ENCODE results near the gene UTP20.
"Not testable (repeated sequence)": the region's sequence is repeated elsewhere in the genome, so short reads cannot be mapped to it uniquely, and the experiment has no call there.

The UTP20 gene

DNA sequence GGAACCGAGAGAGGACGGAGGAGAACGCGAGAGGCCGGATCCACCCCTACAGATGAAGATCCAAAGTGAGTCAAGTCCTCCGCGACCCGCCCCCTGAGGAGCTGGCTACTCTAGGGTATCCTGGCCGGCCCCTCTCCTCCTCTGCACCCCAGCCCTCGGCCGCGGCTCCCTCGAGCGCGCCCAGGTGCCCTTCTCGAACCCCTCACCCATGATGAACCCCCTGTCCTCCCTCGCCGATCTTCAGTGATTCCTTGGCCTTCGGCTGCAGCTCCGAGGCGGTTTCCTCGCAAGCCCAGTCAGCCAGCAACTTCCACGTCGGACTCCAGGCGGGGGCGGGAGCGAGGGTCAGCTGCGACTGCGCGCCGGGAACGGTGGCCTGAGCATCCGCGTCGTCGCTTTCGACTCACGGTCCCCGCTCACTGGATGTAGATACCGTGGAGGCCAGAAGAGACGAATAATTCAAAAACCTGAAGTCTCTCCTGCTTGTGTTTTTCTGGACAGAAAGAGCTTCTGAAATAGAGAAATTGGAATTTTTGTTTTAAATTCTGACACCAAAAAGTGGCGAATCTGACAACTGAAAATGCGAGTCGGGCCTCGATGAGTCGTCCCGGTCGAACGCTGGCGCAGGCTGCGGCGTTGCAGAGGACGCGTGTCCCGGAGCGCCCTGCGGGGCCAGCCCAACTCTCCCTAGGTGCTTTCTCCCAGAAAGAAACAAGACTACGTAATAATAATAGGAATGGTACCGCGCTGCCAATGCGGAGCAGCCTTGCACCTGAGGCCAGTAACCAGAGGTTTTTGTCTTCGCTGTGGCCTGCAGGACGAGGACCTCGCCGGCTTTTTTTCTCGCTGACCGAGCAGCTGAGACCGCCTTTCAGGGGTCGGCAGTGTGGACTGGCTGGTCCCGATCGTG lies 127.8 kb downstream of the UTP20 start, which contains the start of gene ARL1:
TSS of gene ARL1 (minus strand) at position 337 of the 910 bp plus-strand sequence. CDS start at position 210, 127 bp downstream.
- WGBS: under 1% methylated on average over 69 of the region's 71 CpGs
- Histone ChIP-seq H3K18ac (ENCODE audit: low read depth in 1 of 2, low read length in 2 of 2) (peak within 1 kb of the TSS; percentile 83 to 92), H2AFZ (ENCODE audit: low read depth, low read length) (peak within 1 kb of the TSS; percentile 85), H2AK5ac (ENCODE audit: low read length, severe bottlenecking) (peak within 1 kb of the TSS; percentile 78), H3K4me1 (ENCODE audit: control insufficient read depth, insufficient read depth, low read depth, low read length) (peaks cover 2% of the 10 kb centered on the region), H3K4ac (ENCODE audit: low read depth in 1 of 2, low read length in 2 of 2) (peak within 1 kb of the TSS; percentile 31 to 75), H3K14ac (ENCODE audit: low read length in 2 of 2) (peak within 1 kb of the TSS in 1 of 2 experiments; percentile 85), H2BK5ac (ENCODE audit: low read depth, low read length, poor library complexity, severe bottlenecking) (peak within 1 kb of the TSS; percentile 50), H2BK12ac (ENCODE audit: low read length in 2 of 2) (peak within 1 kb of the TSS in 1 of 2 experiments; percentile 29), H3K27ac (ENCODE audit: low read length, poor library complexity, severe bottlenecking) (peak within 1 kb of the TSS; percentile 95), H2BK120ac (ENCODE audit: low read depth, low read length) (peak within 1 kb of the TSS; percentile 34), H4K8ac (ENCODE audit: low read length) (peak within 1 kb of the TSS; percentile 83), H4K91ac (ENCODE audit: low read length) (peak within 1 kb of the TSS; percentile 61), H3K4me2 (ENCODE audit: low read length, poor library complexity, severe bottlenecking) (peak within 1 kb of the TSS; percentile 97), H3K79me1 (replicated peaks; ENCODE audit: low read length, poor library complexity, severe bottlenecking) (peaks cover 2% of the 10 kb centered on the region), H3K23ac (ENCODE audit: low read length in 2 of 2) (peak within 1 kb of the TSS in 1 of 2 experiments; percentile 34), H3K27me3 (ENCODE audit: control insufficient read depth in 1 of 2, insufficient read depth in 1 of 2, low read length in 2 of 2) (no peaks in the 10 kb centered on the region), H2BK15ac (ENCODE audit: low read depth, poor library complexity, severe bottlenecking) (peak within 1 kb of the TSS; percentile 41), H3K36me3 (ENCODE audit: control insufficient read depth in 1 of 2, insufficient read depth in 2 of 2, low read depth in 1 of 2, low read length in 2 of 2) (peaks cover 2 to 5% of the 10 kb centered on the region in 2 experiments), H3K9me3 (ENCODE audit: control insufficient read depth, low read length) (no peaks in the 10 kb centered on the region), H3K4me3 (ENCODE audit: insufficient read depth in 1 of 2, low read depth in 1 of 2, low read length in 2 of 2) (peak within 1 kb of the TSS; percentile 80 to 100), H3K9ac (ENCODE audit: low read length) (peak within 1 kb of the TSS; percentile 99)
- peak; percentile 94 for DNase-seq

DNA sequence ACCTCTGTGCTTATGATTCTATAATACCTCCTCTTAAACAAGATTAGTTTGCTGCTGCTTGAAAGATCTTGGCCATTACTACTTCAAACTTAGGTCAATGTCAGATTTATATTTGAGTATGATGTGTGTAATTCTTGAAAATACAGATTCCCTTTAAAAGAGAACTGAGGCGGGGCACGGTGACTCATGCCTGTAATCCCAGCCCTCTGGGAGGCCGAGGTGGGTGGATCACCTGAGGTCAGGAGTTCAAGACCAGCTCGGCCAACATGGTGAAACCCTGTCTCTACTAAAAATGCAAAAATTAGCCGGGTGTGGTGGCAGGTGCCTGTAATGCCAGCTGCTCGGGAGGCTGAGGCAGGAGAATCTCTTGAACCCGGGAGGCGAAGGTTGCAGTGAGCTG lies 130.3 kb downstream of the UTP20 start:
- not testable (repeated sequence) for H3K36me3 ChIP-seq (ENCODE audit: control insufficient read depth in 1 of 2, insufficient read depth in 2 of 2, low read depth in 1 of 2, low read length in 2 of 2); H2BK120ac ChIP-seq (ENCODE audit: low read depth, low read length); H3K14ac ChIP-seq (ENCODE audit: low read length in 2 of 2); H3K9me3 ChIP-seq (ENCODE audit: control insufficient read depth, low read length); H3K79me1 ChIP-seq (replicated peaks; ENCODE audit: low read length, poor library complexity, severe bottlenecking); H3K4me2 ChIP-seq (ENCODE audit: low read length, poor library complexity, severe bottlenecking); H2AK5ac ChIP-seq (ENCODE audit: low read length, severe bottlenecking); DNase-seq; H3K4me1 ChIP-seq (ENCODE audit: control insufficient read depth, insufficient read depth, low read depth, low read length); H3K18ac ChIP-seq (ENCODE audit: low read depth in 1 of 2, low read length in 2 of 2); H2BK5ac ChIP-seq (ENCODE audit: low read depth, low read length, poor library complexity, severe bottlenecking); H3K23ac ChIP-seq (ENCODE audit: low read length in 2 of 2); H3K4ac ChIP-seq (ENCODE audit: low read depth in 1 of 2, low read length in 2 of 2); H2BK12ac ChIP-seq (ENCODE audit: low read length in 2 of 2); H3K4me3 ChIP-seq (ENCODE audit: insufficient read depth in 1 of 2, low read depth in 1 of 2, low read length in 2 of 2); H3K9ac ChIP-seq (ENCODE audit: low read length); H3K27ac ChIP-seq (ENCODE audit: low read length, poor library complexity, severe bottlenecking); H2BK15ac ChIP-seq (ENCODE audit: low read depth, poor library complexity, severe bottlenecking); H3K27me3 ChIP-seq (ENCODE audit: control insufficient read depth in 1 of 2, insufficient read depth in 1 of 2, low read length in 2 of 2); H4K8ac ChIP-seq (ENCODE audit: low read length); H2AFZ ChIP-seq (ENCODE audit: low read depth, low read length); H4K91ac ChIP-seq (ENCODE audit: low read length)
- 89% methylated on average over 8 of the region's 8 CpGs for WGBS

- Histone ChIP-seq H3K9me3 (ENCODE audit: control insufficient read depth, low read length) (no peaks in the 10 kb centered on the region), H2AK5ac (ENCODE audit: low read length, severe bottlenecking) (no peak overlapping the region), H3K4me1 (ENCODE audit: control insufficient read depth, insufficient read depth, low read depth, low read length) (no peaks in the 10 kb centered on the region), H3K4me2 (ENCODE audit: low read length, poor library complexity, severe bottlenecking) (no peak overlapping the region), H3K27me3 (ENCODE audit: control insufficient read depth in 1 of 2, insufficient read depth in 1 of 2, low read length in 2 of 2) (no peaks in the 10 kb centered on the region), H3K9ac (ENCODE audit: low read length) (no peak overlapping the region), H2BK12ac (ENCODE audit: low read length in 2 of 2) (no peak overlapping the region), H3K79me1 (replicated peaks; ENCODE audit: low read length, poor library complexity, severe bottlenecking) (no peaks in the 10 kb centered on the region), H3K18ac (ENCODE audit: low read depth in 1 of 2, low read length in 2 of 2) (no peak overlapping the region), H4K91ac (ENCODE audit: low read length) (no peak overlapping the region), H3K4ac (ENCODE audit: low read depth in 1 of 2, low read length in 2 of 2) (no peak overlapping the region), H2AFZ (ENCODE audit: low read depth, low read length) (no peak overlapping the region), H2BK120ac (ENCODE audit: low read depth, low read length) (no peak overlapping the region), H3K23ac (ENCODE audit: low read length in 2 of 2) (no peak overlapping the region), H3K4me3 (ENCODE audit: insufficient read depth in 1 of 2, low read depth in 1 of 2, low read length in 2 of 2) (no peak overlapping the region), H3K27ac (ENCODE audit: low read length, poor library complexity, severe bottlenecking) (no peak overlapping the region), H4K8ac (ENCODE audit: low read length) (no peak overlapping the region), H2BK15ac (ENCODE audit: low read depth, poor library complexity, severe bottlenecking) (no peak overlapping the region), H2BK5ac (ENCODE audit: low read depth, low read length, poor library complexity, severe bottlenecking) (no peak overlapping the region), H3K36me3 (ENCODE audit: control insufficient read depth in 1 of 2, insufficient read depth in 2 of 2, low read depth in 1 of 2, low read length in 2 of 2) (no peaks in the 10 kb centered on the region), H3K14ac (ENCODE audit: low read length in 2 of 2) (no peak overlapping the region)
- peak; percentile 68 for DNase-seq
- WGBS: 8% methylated on average over 2 of the region's 2 CpGs
These were observed 134.7 kb downstream of the UTP20 start for GRCh38 chr12:101414533-101415119.

DNA sequence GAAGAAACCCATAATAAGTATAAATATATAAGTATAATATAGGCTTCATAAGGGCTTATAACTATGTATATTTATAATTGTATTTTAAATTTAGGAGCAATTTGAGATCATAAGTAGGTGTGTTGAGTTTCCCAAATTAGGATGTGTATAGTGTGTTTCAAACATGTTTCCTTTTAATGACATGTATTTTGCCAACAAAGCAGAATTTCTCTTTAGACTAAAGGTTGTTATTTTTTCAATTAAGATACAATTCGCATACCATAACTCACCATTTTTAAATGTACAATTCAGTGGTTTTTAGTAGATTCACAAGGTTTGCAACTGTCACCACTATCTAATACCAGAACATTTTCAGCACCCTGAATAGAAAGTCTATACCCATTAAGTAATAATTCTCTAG lies 135.3 kb downstream of the UTP20 start:
- WGBS: 78% methylated on average over 1 of the region's 1 CpG

More for the DNA sequence above, 135.3 kb downstream of the UTP20 start:
- Histone ChIP-seq H3K4me2 (ENCODE audit: low read length, poor library complexity, severe bottlenecking) (no peak overlapping the region), H3K14ac (ENCODE audit: low read length in 2 of 2) (no peak overlapping the region), H2AFZ (ENCODE audit: low read depth, low read length) (no peak overlapping the region), H4K91ac (ENCODE audit: low read length) (no peak overlapping the region), H3K4me1 (ENCODE audit: control insufficient read depth, insufficient read depth, low read depth, low read length) (no peaks in the 10 kb centered on the region), H3K23ac (ENCODE audit: low read length in 2 of 2) (no peak overlapping the region), H3K79me1 (replicated peaks; ENCODE audit: low read length, poor library complexity, severe bottlenecking) (no peaks in the 10 kb centered on the region), H3K9ac (ENCODE audit: low read length) (no peak overlapping the region), H3K4ac (ENCODE audit: low read depth in 1 of 2, low read length in 2 of 2) (no peak overlapping the region), H3K27me3 (ENCODE audit: control insufficient read depth in 1 of 2, insufficient read depth in 1 of 2, low read length in 2 of 2) (no peaks in the 10 kb centered on the region), H2AK5ac (ENCODE audit: low read length, severe bottlenecking) (no peak overlapping the region), H3K4me3 (ENCODE audit: insufficient read depth in 1 of 2, low read depth in 1 of 2, low read length in 2 of 2) (no peak overlapping the region), H2BK120ac (ENCODE audit: low read depth, low read length) (no peak overlapping the region), H3K18ac (ENCODE audit: low read depth in 1 of 2, low read length in 2 of 2) (no peak overlapping the region), H3K27ac (ENCODE audit: low read length, poor library complexity, severe bottlenecking) (no peak overlapping the region), H2BK12ac (ENCODE audit: low read length in 2 of 2) (no peak overlapping the region), H4K8ac (ENCODE audit: low read length) (no peak overlapping the region), H3K36me3 (ENCODE audit: control insufficient read depth in 1 of 2, insufficient read depth in 2 of 2, low read depth in 1 of 2, low read length in 2 of 2) (no peaks in the 10 kb centered on the region), H3K9me3 (ENCODE audit: control insufficient read depth, low read length) (no peaks in the 10 kb centered on the region), H2BK15ac (ENCODE audit: low read depth, poor library complexity, severe bottlenecking) (no peak overlapping the region), H2BK5ac (ENCODE audit: low read depth, low read length, poor library complexity, severe bottlenecking) (no peak overlapping the region)
- no peak for DNase-seq

Data from mesenchymal stem cell (in vitro differentiated cells and primary cell).